HG03439 (cell line): ENCODE data around the gene RBM27.
"Not testable (repeated sequence)": the region's sequence is repeated elsewhere in the genome, so short reads cannot be mapped to it uniquely, and the experiment has no call there.

Experiments
- ATAC-seq: cut with Tn5 transposase; IDR thresholded peaks from one replicate; pipeline ENCODE4 v1.9.1; 2021; ENCODE audit warnings: mild to moderate bottlenecking, moderate library complexity; ENCODE audit not compliant: unreplicated experiment

The RBM27 gene

GRCh38 chr5:146206257-146206656, 2.9 kb downstream of the RBM27 start:
- no peak for ATAC-seq

GRCh38 chr5:146208916-146209522, 5.6 kb downstream of the RBM27 start:
- ATAC-seq, result no peak

- ATAC-seq, result no peak
Measured at GRCh38 chr5:146209714-146210113, 6.3 kb downstream of the RBM27 start.

- ATAC-seq, result not testable (repeated sequence)
Measured at GRCh38 chr5:146210810-146211209, 7.4 kb downstream of the RBM27 start.

- ATAC-seq, result no peak
Measured at GRCh38 chr5:146213210-146213826, 9.9 kb downstream of the RBM27 start.

GRCh38 chr5:146214881-146215280, 11.5 kb downstream of the RBM27 start:
- not testable (repeated sequence) for ATAC-seq

- no peak for ATAC-seq
Measured at GRCh38 chr5:146218168-146218567, 14.8 kb downstream of the RBM27 start.

- ATAC-seq, result no peak
Measured at GRCh38 chr5:146219243-146219642, 15.8 kb downstream of the RBM27 start.

GRCh38 chr5:146221234-146221633, 17.8 kb downstream of the RBM27 start:
- ATAC-seq, result no peak

- no peak for ATAC-seq
Measured at GRCh38 chr5:146222005-146222404, 18.6 kb downstream of the RBM27 start.

GRCh38 chr5:146223179-146223578, 19.8 kb downstream of the RBM27 start:
- ATAC-seq, result no peak

- ATAC-seq, result no peak
Measured at GRCh38 chr5:146229222-146229621, 25.8 kb downstream of the RBM27 start.

- no peak for ATAC-seq
Measured at GRCh38 chr5:146232223-146232622, 28.8 kb downstream of the RBM27 start.

- ATAC-seq, result no peak
Measured at GRCh38 chr5:146233441-146233840, 30.0 kb downstream of the RBM27 start.

- peak; percentile 62 for ATAC-seq
Measured at GRCh38 chr5:146238973-146239372, 35.6 kb downstream of the RBM27 start.

- ATAC-seq, result no peak
Measured at GRCh38 chr5:146240951-146241350, 37.5 kb downstream of the RBM27 start.

- ATAC-seq, result no peak
Measured at GRCh38 chr5:146243247-146243646, 39.8 kb downstream of the RBM27 start.

GRCh38 chr5:146248561-146248960, 45.2 kb downstream of the RBM27 start:
- no peak for ATAC-seq

- no peak for ATAC-seq
Measured at GRCh38 chr5:146249801-146250200, 46.4 kb downstream of the RBM27 start.
